AG04450 (cell line): ENCODE results near the gene TTC23L. TPM values are rescaled to one million over a fixed set of nuclear protein-coding genes. Genes with fewer than 3 reads are reported as not detected.

Experiments
- CTCF ChIA-PET: fragments of 300-600, 350-600 bp; formaldehyde crosslinking; extraction: SDS; loops from one replicate; lab custom pipeline; 2022; ENCODE audit warnings: antibody characterized with exemption, inconsistent platforms; lab: Charles Lee
- POLR2A ChIA-PET: fragments of 350-600 bp; formaldehyde crosslinking; extraction: SDS; loops from one replicate; lab custom pipeline; 2021; ENCODE audit warnings: antibody characterized with exemption, inconsistent platforms; lab: Yijun Ruan, JAX
- DNase-seq: peaks from one replicate; pipeline ENCODE4 v3.0.0-alpha.2; 2011; ENCODE audit warnings: low read depth, low spot score
- H3K27ac ChIP-seq: one replicate; pipeline ENCODE4 v1.5.1; 2012; ENCODE audit warnings: low read depth, low read length, control low read depth
- H3K27me3 ChIP-seq: one replicate; pipeline ENCODE4 v1.6.0; 2012; ENCODE audit warnings: low read length; ENCODE audit not compliant: control insufficient read depth, insufficient read depth
- H3K4me3 ChIP-seq: 2 replicates; pipeline ENCODE4 v1.5.1; 2011; ENCODE audit warnings: mild to moderate bottlenecking, low read depth, low read length, control low read depth
- H3K9me3 ChIP-seq: 2 replicates; pipeline ENCODE4 v1.5.1; 2012; ENCODE audit warnings: low read length; ENCODE audit not compliant: control insufficient read depth, insufficient read depth
- CTCF ChIP-seq: IDR thresholded peaks from 2 replicates; pipeline ENCODE4 v1.5.1; 2011; ENCODE audit warnings: low read depth, low read length, control low read depth, inconsistent platforms
- polyA plus RNA-seq: library from polyadenylated mRNA; depleted of rRNA; stranded (reverse); fragments of >200 nt; gene quantifications from 2 replicates; pipeline ENCODE4 v1.2.3, GENCODE V29; 2011

TTC23L gene
- polyA plus RNA-seq, 1 experiment = 0.16 TPM

- peaks cover 3% of the 10 kb centered on the region for H3K27me3 ChIP-seq
- CTCF ChIA-PET = interaction anchor here (2.0 kb wide), 1 partner anchor 30 kb away, joined by 8 read pairs; no protein-coding TSS in a partner anchor
- no peak for DNase-seq
- no peaks in the 10 kb centered on the region for H3K9me3 ChIP-seq
- no peak overlapping the region for H3K27ac ChIP-seq
- H3K4me3 ChIP-seq = no peak overlapping the region
- TF ChIP-seq CTCF = no peak
- POLR2A ChIA-PET = no interaction called here
These were observed 29.8 kb downstream of the TTC23L start for GRCh38 chr5:34868791-34869190.

- POLR2A ChIA-PET = no interaction called here
- no peaks in the 10 kb centered on the region for H3K9me3 ChIP-seq
- peaks cover 3% of the 10 kb centered on the region for H3K27me3 ChIP-seq
- TF ChIP-seq CTCF = no peak
- no peak overlapping the region for H3K27ac ChIP-seq
- DNase-seq = no peak
- CTCF ChIA-PET = interaction anchor here (2.0 kb wide), 1 partner anchor 30 kb away, joined by 8 read pairs; no protein-coding TSS in a partner anchor
- H3K4me3 ChIP-seq = no peak overlapping the region
These were observed 30.3 kb downstream of the TTC23L start for GRCh38 chr5:34869256-34869655.

DNA sequence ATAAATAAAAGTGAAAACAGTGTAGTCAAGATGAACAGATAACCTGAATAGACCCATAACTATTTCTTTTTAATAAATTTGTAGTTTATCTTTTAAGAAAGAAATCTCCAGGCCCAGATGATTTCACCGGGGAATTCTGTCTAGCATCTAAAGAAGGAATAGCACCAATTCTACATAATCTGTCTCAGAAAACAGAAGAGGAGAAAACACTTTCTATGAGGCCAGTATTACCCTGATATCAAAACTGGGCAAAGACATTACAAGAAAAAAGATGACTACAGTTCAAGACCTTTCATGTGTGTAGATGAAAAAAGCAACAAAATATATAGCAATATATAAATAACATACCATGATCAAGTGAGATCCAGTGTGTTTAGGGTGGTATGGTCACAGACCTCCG is 31.4 kb downstream of the TTC23L start:
- Histone ChIP-seq H3K4me3 (no peak overlapping the region), H3K9me3 (no peaks in the 10 kb centered on the region), H3K27me3 (peaks cover 3% of the 10 kb centered on the region), H3K27ac (no peak overlapping the region)
- ChIA-PET POLR2A (no interaction called here), CTCF (interaction anchor here (1.1 kb wide), 1 partner anchor 347 kb away, joined by 3 read pairs; no protein-coding TSS in a partner anchor)
- no peak for DNase-seq
- TF ChIP-seq CTCF = no peak

- ChIA-PET CTCF (interaction anchor here (1.0 kb wide), 1 partner anchor 30 kb away, joined by 5 read pairs; no protein-coding TSS in a partner anchor), POLR2A (no interaction called here)
- no peak overlapping the region for H3K27ac ChIP-seq
- H3K9me3 ChIP-seq = no peaks in the 10 kb centered on the region
- DNase-seq = no peak
- H3K4me3 ChIP-seq = no peak overlapping the region
- no peak for TF ChIP-seq CTCF
- H3K27me3 ChIP-seq = no peaks in the 10 kb centered on the region
These were observed 37.3 kb downstream of the TTC23L start for GRCh38 chr5:34876275-34876674.

- Histone ChIP-seq H3K9me3 (no peaks in the 10 kb centered on the region), H3K4me3 (no peak overlapping the region), H3K27me3 (peaks cover 6% of the 10 kb centered on the region), H3K27ac (no peak overlapping the region)
- no peak for DNase-seq
- no peak for TF ChIP-seq CTCF
- POLR2A ChIA-PET = no interaction called here
- CTCF ChIA-PET = interaction anchor here (2.3 kb wide), 1 partner anchor 17 kb away, joined by 5 read pairs; no protein-coding TSS in a partner anchor
These were observed 42.3 kb downstream of the TTC23L start for GRCh38 chr5:34881246-34881645.
